Esophagus squamous epithelium (tissue), 4 donors: ENCODE results near the gene AK8.

Experiments
- POLR2A ChIP-seq, 4 donors: fragments of 450-650 bp; IDR thresholded peaks; one replicate each; pipeline ENCODE4 v1.6.1; 2017; ENCODE audit warnings: antibody characterized with exemption in 4 of 4, mild to moderate bottlenecking in 4 of 4, moderate library complexity in 3 of 4
- TF ChIP-seq, protein P1 (sequence below), 6 experiments: fragments of 450-650 bp in 4 of 6; fragments of 200-600 bp in 2 of 6; sonication (generic) in 2 of 6; IDR thresholded peaks; one replicate each; pipeline ENCODE4 v1.5.1; 2016 to 2019; ENCODE audit warnings: antibody characterized with exemption in 6 of 6, mild to moderate bottlenecking in 4 of 6, moderate library complexity in 4 of 6

GRCh38 chr9:132745756-132746709 lies 132.1 kb downstream of the AK8 start:
- TF ChIP-seq, protein P1, sequence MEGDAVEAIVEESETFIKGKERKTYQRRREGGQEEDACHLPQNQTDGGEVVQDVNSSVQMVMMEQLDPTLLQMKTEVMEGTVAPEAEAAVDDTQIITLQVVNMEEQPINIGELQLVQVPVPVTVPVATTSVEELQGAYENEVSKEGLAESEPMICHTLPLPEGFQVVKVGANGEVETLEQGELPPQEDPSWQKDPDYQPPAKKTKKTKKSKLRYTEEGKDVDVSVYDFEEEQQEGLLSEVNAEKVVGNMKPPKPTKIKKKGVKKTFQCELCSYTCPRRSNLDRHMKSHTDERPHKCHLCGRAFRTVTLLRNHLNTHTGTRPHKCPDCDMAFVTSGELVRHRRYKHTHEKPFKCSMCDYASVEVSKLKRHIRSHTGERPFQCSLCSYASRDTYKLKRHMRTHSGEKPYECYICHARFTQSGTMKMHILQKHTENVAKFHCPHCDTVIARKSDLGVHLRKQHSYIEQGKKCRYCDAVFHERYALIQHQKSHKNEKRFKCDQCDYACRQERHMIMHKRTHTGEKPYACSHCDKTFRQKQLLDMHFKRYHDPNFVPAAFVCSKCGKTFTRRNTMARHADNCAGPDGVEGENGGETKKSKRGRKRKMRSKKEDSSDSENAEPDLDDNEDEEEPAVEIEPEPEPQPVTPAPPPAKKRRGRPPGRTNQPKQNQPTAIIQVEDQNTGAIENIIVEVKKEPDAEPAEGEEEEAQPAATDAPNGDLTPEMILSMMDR (IDR thresholded peaks at IDR 0.05), result no peak
- TF ChIP-seq POLR2A (IDR thresholded peaks at IDR 0.05), result no peak
